Muscle layer of colon (tissue), 2 donors: ENCODE data around the gene ENPP7.

Experiments
- H3K27ac ChIP-seq: one replicate; pipeline ENCODE4 v1.7.0; 2013; ENCODE audit warnings: low read depth, mild to moderate bottlenecking, low read length, moderate library complexity
- H3K27me3 ChIP-seq, 2 donors: one replicate each; pipeline ENCODE4 v1.7.0; 2013; ENCODE audit warnings: low read length in 2 of 2, mild to moderate bottlenecking in 2 of 2; ENCODE audit not compliant: insufficient read depth in 2 of 2, control insufficient read depth in 1 of 2
- H3K36me3 ChIP-seq: one replicate; pipeline ENCODE4 v1.7.0; 2013; ENCODE audit warnings: mild to moderate bottlenecking, low read length; ENCODE audit not compliant: insufficient read depth
- H3K4me1 ChIP-seq: one replicate; pipeline ENCODE4 v1.7.0; 2013; ENCODE audit warnings: mild to moderate bottlenecking, low read length; ENCODE audit not compliant: insufficient read depth
- H3K4me3 ChIP-seq, 2 donors: one replicate each; pipeline ENCODE4 v1.7.0; 2013; ENCODE audit warnings: low read length in 2 of 2, low read depth in 1 of 2, mild to moderate bottlenecking in 1 of 2, moderate library complexity in 1 of 2
- H3K9ac ChIP-seq: one replicate; pipeline ENCODE4 v1.7.0; 2013; ENCODE audit warnings: low read length
- H3K9me3 ChIP-seq: one replicate; pipeline ENCODE4 v1.7.0; 2013; ENCODE audit warnings: mild to moderate bottlenecking, low read length
- donor health status: abdominal sarcoma.
- donor health status: Adenocarcinoma of cecum.

The ENPP7 gene

GRCh38 chr17:79784353-79785016 is 53.7 kb downstream of the ENPP7 start:
- Histone ChIP-seq H3K27ac (no peak overlapping the region), H3K9ac (no peak overlapping the region), H3K4me1 (no peaks in the 10 kb centered on the region), H3K4me3 (no peak overlapping the region), H3K9me3 (no peaks in the 10 kb centered on the region), H3K36me3 (no peaks in the 10 kb centered on the region), H3K27me3 (peaks cover 15 to 78% of the 10 kb centered on the region in 2 donors)

GRCh38 chr17:79785017-79785899 is 54.5 kb downstream of the ENPP7 start:
- Histone ChIP-seq H3K36me3 (no peaks in the 10 kb centered on the region), H3K27ac (no peak overlapping the region), H3K9me3 (no peaks in the 10 kb centered on the region), H3K4me3 (no peak overlapping the region), H3K27me3 (peaks cover 21 to 78% of the 10 kb centered on the region in 2 donors), H3K9ac (no peak overlapping the region), H3K4me1 (peaks cover 3% of the 10 kb centered on the region)

- H3K9me3 ChIP-seq, result no peaks in the 10 kb centered on the region
- H3K4me1 ChIP-seq, result peaks cover 8% of the 10 kb centered on the region
- no peaks in the 10 kb centered on the region for H3K36me3 ChIP-seq
- no peak overlapping the region for H3K4me3 ChIP-seq
- no peak overlapping the region for H3K9ac ChIP-seq
- H3K27me3 ChIP-seq, result peaks cover 30 to 80% of the 10 kb centered on the region in 2 donors
- no peak overlapping the region for H3K27ac ChIP-seq
Measured at GRCh38 chr17:79785900-79786810, 55.4 kb downstream of the ENPP7 start.

GRCh38 chr17:79786930-79787643 is 56.3 kb downstream of the ENPP7 start:
- H3K4me3 ChIP-seq, result no peak overlapping the region
- H3K27me3 ChIP-seq, result peaks cover 39 to 82% of the 10 kb centered on the region in 2 donors
- no peak overlapping the region for H3K27ac ChIP-seq
- H3K36me3 ChIP-seq, result no peaks in the 10 kb centered on the region
- peaks cover 12% of the 10 kb centered on the region for H3K4me1 ChIP-seq
- no peak overlapping the region for H3K9ac ChIP-seq
- no peaks in the 10 kb centered on the region for H3K9me3 ChIP-seq

GRCh38 chr17:79788455-79788854 is 57.7 kb downstream of the ENPP7 start:
- Histone ChIP-seq H3K27me3 (peaks cover 51 to 88% of the 10 kb centered on the region in 2 donors), H3K9ac (no peak overlapping the region), H3K4me3 (no peak overlapping the region), H3K27ac (no peak overlapping the region), H3K36me3 (no peaks in the 10 kb centered on the region), H3K9me3 (no peaks in the 10 kb centered on the region), H3K4me1 (peaks cover 16% of the 10 kb centered on the region)

GRCh38 chr17:79788989-79789942 is 58.5 kb downstream of the ENPP7 start:
- Histone ChIP-seq H3K9me3 (no peaks in the 10 kb centered on the region), H3K4me1 (peaks cover 21% of the 10 kb centered on the region), H3K27me3 (peaks cover 58 to 88% of the 10 kb centered on the region in 2 donors), H3K4me3 (peak overlapping the region in 1 of 2 donors; percentile 34), H3K9ac (no peak overlapping the region), H3K27ac (no peak overlapping the region), H3K36me3 (no peaks in the 10 kb centered on the region)

- no peaks in the 10 kb centered on the region for H3K9me3 ChIP-seq
- peak overlapping the region in 1 of 2 donors; percentile 34 for H3K4me3 ChIP-seq
- peaks cover 21% of the 10 kb centered on the region for H3K4me1 ChIP-seq
- H3K27me3 ChIP-seq, result peaks cover 58 to 87% of the 10 kb centered on the region in 2 donors
- H3K9ac ChIP-seq, result no peak overlapping the region
- H3K36me3 ChIP-seq, result no peaks in the 10 kb centered on the region
- no peak overlapping the region for H3K27ac ChIP-seq
Measured at GRCh38 chr17:79789943-79790804, 59.4 kb downstream of the ENPP7 start.

GRCh38 chr17:79790805-79791734 is 60.3 kb downstream of the ENPP7 start:
- peaks cover 58 to 80% of the 10 kb centered on the region in 2 donors for H3K27me3 ChIP-seq
- no peaks in the 10 kb centered on the region for H3K9me3 ChIP-seq
- H3K27ac ChIP-seq, result no peak overlapping the region
- no peak overlapping the region for H3K9ac ChIP-seq
- H3K4me1 ChIP-seq, result peaks cover 25% of the 10 kb centered on the region
- no peaks in the 10 kb centered on the region for H3K36me3 ChIP-seq
- H3K4me3 ChIP-seq, result no peak overlapping the region

GRCh38 chr17:79791735-79792161 is 61.0 kb downstream of the ENPP7 start:
- Histone ChIP-seq H3K27ac (no peak overlapping the region), H3K4me1 (peaks cover 29% of the 10 kb centered on the region), H3K27me3 (peaks cover 58 to 74% of the 10 kb centered on the region in 2 donors), H3K36me3 (no peaks in the 10 kb centered on the region), H3K4me3 (no peak overlapping the region), H3K9me3 (no peaks in the 10 kb centered on the region), H3K9ac (no peak overlapping the region)
